GM18873 (cell line): Measurements from ENCODE around the gene SGF29.
"Not testable (repeated sequence)": the region's sequence is repeated elsewhere in the genome, so short reads cannot be mapped to it uniquely, and the experiment has no call there.

Experiments
- ATAC-seq: cut with Tn5 transposase; IDR thresholded peaks from one replicate; pipeline ENCODE4 v1.9.1; 2021; ENCODE audit warnings: mild to moderate bottlenecking, moderate library complexity, moderate number of reproducible peaks; ENCODE audit not compliant: unreplicated experiment, low FRiP score

Gene SGF29

GRCh38 chr16:28592511-28592910 is 38.8 kb downstream of the SGF29 start:
- no peak for ATAC-seq

- ATAC-seq: no peak
These were observed 39.3 kb downstream of the SGF29 start for GRCh38 chr16:28592979-28593553.

GRCh38 chr16:28595451-28595850 is 41.7 kb downstream of the SGF29 start:
- ATAC-seq: not testable (repeated sequence)

DNA sequence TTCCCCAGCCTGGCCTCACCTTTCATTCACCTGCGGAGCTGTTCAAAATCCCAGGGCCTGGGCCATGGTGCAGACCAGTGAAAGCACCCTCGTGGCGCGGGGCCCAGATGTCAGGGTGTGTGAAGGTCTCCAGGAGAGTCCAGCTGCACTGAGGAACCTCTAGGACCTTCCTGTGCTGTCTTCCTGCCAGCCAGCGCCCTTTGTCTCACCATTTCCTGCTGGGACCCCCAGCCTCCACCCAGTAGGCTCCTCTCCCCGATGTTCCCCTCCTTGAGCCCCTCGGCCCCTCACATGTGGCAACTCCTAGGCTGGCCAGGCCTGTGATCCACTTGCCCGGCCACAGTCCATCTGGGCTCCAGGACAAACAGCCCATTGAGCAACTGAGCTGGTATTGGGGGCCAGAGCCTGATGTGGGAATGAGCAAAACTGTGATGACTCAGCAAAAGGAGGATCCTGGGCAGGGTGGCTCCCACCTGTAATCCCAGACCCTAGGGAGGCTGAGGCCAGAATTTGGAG is 42.5 kb downstream of the SGF29 start:
- ATAC-seq: no peak

GRCh38 chr16:28596840-28597691 is 43.3 kb downstream of the SGF29 start, which contains the start of gene SULT1A2:
TSS of gene SULT1A2 (minus strand) at chr16:28597050. CDS start at chr16:28595930, 1,120 bp downstream.
- no peak for ATAC-seq

- no peak for ATAC-seq
These were observed 44.1 kb downstream of the SGF29 start for GRCh38 chr16:28597692-28598261.

DNA sequence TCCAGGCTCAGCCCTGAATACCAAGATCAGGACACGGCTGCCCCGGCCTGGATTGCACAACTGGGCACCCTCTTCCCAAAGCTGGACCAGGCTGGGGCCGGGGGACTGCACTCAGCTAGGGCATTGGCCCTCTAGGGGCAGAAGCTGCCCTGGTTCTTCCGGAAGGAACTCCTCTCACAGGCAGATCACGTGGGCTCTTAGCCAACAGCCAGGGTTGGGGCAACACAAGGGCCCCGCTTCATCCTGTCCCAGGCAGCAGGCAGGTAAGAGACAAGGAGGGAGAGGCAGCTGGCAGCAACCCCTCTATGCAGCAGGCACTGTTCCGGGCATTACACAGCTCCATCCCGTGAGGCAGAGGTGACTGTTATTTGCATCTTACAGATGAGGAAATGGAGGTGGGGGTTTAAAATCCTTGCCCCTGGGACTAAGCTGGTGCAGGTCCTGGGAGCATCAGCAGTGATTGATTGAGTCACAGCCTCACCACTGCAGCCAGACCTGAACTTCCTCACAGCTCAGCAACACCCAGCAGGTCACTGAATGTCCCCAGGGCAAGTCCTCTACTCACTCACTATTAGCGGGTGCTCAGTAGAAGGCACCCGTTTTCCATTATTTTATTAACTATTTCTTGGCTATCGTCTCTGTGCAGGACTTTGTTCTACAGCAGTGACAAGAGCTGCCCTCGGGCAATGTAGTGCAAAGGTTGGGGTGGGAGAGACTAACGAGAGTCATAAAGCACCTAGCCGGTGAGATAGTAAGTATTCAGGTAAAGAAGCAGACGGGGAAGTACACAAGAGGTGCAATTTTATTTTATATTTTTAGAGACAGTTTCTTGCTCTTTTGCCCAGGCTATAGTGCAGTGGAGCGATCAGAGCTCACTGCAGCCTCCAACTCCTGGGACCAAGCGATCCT is 45.9 kb downstream of the SGF29 start:
- not testable (repeated sequence) for ATAC-seq

GRCh38 chr16:28600965-28601364 is 47.2 kb downstream of the SGF29 start:
- ATAC-seq: not testable (repeated sequence)

DNA sequence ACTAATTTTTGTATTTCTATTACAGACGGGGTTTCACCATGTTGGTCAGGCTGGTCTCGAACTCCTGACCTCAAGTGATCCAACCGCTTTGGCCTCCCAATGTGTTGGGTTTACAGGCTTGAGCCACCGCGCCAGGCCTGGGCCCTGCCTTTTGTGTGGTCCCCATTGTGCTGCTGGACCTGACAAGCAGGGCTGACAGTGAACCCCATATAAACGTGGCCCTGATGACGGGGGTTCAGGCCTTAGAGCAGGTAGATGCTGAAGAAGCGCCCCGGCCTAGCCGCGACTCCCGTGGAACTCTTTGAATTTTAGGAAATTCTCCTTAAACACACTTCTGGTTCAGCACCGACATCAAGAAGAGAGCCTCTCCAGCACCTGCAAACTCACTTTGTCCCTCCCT is 47.9 kb downstream of the SGF29 start:
- ATAC-seq: not testable (repeated sequence)

GRCh38 chr16:28602062-28602461 is 48.3 kb downstream of the SGF29 start:
- ATAC-seq: not testable (repeated sequence)

- no peak for ATAC-seq
These were observed 48.8 kb downstream of the SGF29 start for GRCh38 chr16:28602529-28602928.

GRCh38 chr16:28603381-28604185 is 49.9 kb downstream of the SGF29 start:
- ATAC-seq: no peak

GRCh38 chr16:28604186-28604565 is 50.5 kb downstream of the SGF29 start:
- ATAC-seq: no peak

DNA sequence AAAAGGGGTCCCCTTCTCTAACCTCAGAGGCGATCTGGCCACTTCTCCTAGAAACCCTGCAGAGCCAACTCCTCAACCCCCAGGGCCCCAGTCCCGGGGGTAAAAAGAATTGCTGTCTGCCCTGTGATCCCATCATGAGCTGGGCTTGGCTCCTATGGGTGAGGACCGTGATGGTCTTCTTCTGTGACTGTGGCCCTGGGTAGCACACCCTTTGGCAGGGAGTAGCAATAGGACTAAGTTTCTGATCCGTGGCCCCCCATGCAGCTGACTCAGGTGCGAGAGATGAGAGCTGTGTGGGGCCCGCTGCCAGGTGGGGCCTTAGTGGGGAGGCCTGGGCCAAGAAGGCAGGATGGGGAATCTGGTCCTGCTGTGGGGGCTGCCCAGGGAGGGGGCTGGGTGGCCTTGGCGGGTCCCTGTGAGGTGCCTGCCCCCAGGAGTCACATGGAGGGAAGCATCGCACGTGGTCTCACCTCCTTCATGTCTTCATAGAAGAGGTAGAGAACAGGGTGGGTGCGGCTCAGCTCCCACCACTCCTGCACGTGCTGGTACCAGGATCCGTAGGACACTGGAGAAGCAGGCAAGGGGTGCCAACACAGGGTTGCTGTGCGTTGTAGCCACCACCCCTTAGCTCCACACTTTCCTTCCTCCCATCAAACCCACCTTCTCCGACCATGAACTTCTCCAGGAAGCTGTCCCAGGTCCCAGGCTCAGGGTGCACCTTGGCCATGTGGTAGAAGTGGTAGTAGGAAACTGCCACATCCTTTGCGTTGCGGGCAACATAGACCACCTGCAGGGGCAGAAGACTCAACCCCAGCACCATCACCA is 52.8 kb downstream of the SGF29 start:
- no peak for ATAC-seq

DNA sequence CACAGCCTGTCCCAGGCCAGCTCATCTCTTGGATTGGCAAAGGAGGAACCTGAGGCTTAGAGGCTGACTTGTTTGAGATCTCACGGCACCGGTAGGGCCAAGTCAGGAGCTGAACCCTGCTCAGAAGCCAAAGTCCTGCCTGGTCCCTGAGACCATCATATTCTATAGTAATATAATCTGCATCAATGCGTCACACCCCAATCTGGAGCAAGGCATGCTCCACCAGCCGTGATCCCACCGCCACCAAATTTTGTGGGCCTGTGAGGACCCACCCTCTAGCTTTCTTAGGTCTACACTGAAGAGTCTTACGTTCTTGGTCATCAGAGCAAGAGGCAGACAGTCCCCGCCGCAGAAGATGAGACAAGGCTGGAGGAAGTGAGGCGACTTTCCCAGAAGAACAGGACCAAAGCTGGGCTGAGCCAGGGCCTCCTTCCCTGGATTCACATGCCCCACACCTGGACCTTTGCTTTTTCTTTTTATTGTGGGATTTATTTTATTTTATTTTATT is 53.5 kb downstream of the SGF29 start:
- no peak for ATAC-seq

DNA sequence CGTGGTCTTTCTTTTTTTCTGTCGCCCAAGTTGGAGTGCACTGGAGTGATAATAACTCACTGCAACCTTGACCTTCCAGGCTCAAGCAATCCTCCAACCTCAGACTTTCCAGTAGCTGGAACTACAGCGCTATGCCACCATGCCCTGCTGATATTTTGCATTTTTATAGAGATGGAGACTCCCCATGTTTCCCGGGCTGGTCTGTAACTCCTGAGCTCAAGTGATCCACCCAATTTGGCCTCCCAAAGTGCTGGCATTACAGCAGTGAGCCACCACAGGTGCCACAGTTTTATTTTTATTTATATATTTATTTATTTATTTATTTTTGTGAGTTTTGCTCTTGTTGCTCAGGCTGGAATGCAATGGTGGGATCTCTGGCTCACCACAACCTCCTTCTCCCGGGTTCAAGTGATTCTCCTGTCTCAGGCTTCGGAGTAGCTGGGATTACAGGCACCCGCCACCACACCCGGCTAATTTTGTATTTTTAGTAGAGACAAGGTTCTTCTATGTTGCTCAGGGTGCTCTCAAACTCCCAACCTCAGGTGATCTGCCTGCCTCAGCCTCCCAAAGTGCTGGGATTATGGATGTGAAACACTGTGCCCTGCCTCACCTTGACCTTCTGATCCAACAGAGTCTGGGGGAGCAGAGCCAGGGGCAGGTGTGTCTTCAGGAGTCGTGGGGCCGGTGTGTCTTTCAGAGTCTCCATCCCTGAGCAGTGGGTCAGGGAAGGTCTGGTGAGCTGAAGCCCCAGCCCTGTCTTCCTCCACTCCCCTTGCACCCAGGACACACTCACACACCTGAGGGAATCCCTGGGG is 54.2 kb downstream of the SGF29 start:
- ATAC-seq: not testable (repeated sequence)

DNA sequence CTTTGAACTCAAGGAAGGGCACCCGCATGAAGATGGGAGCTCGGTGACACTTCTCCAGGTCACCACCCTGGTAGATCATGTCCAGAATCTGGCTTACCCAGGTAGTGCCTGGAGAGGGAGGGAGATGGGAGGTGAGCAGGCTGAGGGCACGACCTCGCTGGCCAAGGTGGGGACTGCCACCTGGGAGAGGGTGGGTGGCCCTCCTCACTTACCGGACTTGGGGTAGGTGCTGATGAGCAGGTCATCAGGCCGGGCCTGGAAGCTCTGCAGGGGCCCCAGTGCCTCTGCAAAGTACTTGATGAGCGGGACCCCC is 54.7 kb downstream of the SGF29 start:
- ATAC-seq: not testable (repeated sequence)
